GM10248 (cell line): ENCODE data around the gene SV2B.

Source experiments
- CTCF ChIA-PET: fragments of 300-600 bp; sonication (Branson Sonifier 250); formaldehyde crosslinking; extraction: SDS; loops from one replicate; lab custom pipeline; 2021; ENCODE audit warnings: antibody characterized with exemption; lab: Yijun Ruan, JAX
- POLR2A ChIA-PET: fragments of 350-650 bp; sonication (Branson Sonifier 250); formaldehyde crosslinking; extraction: SDS; loops from one replicate; lab custom pipeline; 2020; ENCODE audit warnings: antibody characterized with exemption; lab: Yijun Ruan, JAX
- DNase-seq: peaks from one replicate; pipeline ENCODE4 v3.0.0; 2012; ENCODE audit errors: extremely low spot score
- TF ChIP-seq, protein P1 (sequence below): IDR thresholded peaks from 2 replicates; pipeline ENCODE4 v1.5.1; 2012; ENCODE audit warnings: mild to moderate bottlenecking, low read depth; ENCODE audit errors: extremely low read depth, missing control alignments, control extremely low read depth

The SV2B gene

GRCh38 chr15:91196127-91196526 is 96.1 kb downstream of the SV2B start:
- POLR2A ChIA-PET = no interaction called here
- CTCF ChIA-PET = interaction anchor here (1.3 kb wide), 1 partner anchor 39 kb away, joined by 3 read pairs; no protein-coding TSS in a partner anchor
- DNase-seq = no peak
- TF ChIP-seq, protein P1, sequence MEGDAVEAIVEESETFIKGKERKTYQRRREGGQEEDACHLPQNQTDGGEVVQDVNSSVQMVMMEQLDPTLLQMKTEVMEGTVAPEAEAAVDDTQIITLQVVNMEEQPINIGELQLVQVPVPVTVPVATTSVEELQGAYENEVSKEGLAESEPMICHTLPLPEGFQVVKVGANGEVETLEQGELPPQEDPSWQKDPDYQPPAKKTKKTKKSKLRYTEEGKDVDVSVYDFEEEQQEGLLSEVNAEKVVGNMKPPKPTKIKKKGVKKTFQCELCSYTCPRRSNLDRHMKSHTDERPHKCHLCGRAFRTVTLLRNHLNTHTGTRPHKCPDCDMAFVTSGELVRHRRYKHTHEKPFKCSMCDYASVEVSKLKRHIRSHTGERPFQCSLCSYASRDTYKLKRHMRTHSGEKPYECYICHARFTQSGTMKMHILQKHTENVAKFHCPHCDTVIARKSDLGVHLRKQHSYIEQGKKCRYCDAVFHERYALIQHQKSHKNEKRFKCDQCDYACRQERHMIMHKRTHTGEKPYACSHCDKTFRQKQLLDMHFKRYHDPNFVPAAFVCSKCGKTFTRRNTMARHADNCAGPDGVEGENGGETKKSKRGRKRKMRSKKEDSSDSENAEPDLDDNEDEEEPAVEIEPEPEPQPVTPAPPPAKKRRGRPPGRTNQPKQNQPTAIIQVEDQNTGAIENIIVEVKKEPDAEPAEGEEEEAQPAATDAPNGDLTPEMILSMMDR = no peak

GRCh38 chr15:91196768-91197167 is 96.7 kb downstream of the SV2B start:
- DNase-seq = no peak
- TF ChIP-seq, protein P1 = no peak
- ChIA-PET POLR2A (no interaction called here), CTCF (no interaction called here)

GRCh38 chr15:91199511-91199910 is 99.5 kb downstream of the SV2B start:
- CTCF ChIA-PET = no interaction called here
- TF ChIP-seq, protein P1 = no peak

DNA sequence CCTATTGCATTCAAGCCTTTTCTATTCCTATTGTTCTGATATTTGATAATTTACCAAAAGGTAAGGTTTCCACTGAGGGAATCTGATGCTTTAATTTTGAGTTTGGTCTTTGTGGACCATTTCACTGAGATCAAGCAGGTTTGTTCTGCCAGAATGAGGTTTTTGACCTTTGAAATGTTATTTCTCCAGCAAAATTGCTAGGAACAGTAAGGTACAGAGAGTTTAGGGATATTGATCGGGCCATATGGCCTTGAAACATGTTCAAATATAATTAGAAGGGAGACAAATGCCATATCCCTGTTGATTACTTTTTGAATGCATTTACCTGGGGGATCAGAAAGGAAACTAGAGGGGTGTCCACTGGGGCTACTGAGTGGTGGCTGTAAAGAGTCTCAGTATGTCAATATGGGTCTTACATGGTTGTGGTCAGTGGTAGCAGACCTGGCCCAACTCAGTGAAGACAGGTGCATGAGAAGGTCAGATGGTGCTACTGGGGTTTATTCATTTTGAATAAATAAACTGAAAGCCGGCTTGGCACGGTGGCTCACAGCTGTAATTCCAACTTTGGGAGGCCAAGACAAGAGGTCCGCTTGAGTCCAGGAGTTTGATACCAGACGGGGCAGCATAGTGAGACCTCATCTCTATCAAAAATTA is 100.2 kb downstream of the SV2B start:
- ChIA-PET POLR2A (no interaction called here), CTCF (interaction anchor here (1.0 kb wide), 1 partner anchor 9 kb away, joined by 4 read pairs; no protein-coding TSS in a partner anchor)
- DNase-seq = no peak
- TF ChIP-seq, protein P1 = no peak

More at GRCh38 chr15:91199511-91199910, 99.5 kb downstream of the SV2B start:
- no peak for DNase-seq
- POLR2A ChIA-PET = no interaction called here

DNA sequence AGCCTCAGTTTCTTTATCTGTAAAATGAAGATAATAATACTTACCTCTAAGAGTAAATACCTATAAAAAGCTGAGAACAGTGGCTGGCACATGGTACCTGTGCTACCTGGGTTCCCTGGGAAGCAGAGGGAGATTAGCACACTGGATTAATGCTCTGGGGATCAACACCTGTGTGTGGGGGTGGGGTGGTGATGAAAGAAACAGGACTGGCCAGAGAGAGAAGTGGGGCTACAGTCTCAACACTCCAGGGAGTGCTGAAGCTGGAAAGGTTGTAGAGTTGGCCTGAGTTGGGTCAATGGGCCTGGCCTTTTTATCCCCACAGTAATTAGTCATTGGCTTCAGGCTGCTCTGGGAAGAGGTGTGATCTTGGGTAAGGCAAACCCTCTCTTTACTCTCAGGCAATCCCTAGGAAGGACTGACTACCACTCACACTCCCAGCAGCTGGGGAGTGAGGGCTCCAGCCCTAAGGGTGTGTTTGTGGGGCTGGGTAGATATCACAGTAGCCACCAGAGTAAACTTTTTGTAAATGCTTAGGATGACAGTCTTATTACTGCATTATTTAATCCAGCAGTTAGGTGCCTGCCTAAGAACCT is 102.5 kb downstream of the SV2B start:
- CTCF ChIA-PET = interaction anchor here (0.9 to 1.7 kb wide), 4 partner anchors 9 to 146 kb away, joined by 3 to 6 read pairs (median 4); no protein-coding TSS in a partner anchor
- DNase-seq = no peak
- TF ChIP-seq, protein P1 = no peak
- POLR2A ChIA-PET = no interaction called here

GRCh38 chr15:91203619-91204203 is 103.7 kb downstream of the SV2B start:
- DNase-seq = no peak
- POLR2A ChIA-PET = no interaction called here
- TF ChIP-seq, protein P1 = no peak
- CTCF ChIA-PET = interaction anchor here (0.9 to 1.4 kb wide), 3 partner anchors 10 to 147 kb away, joined by 3 to 6 read pairs (median 5); no protein-coding TSS in a partner anchor
